ENCODE results near the gene AGAP1. TPM values are rescaled to one million over a fixed set of nuclear protein-coding genes. Genes with fewer than 3 reads are reported as not detected.

AGAP1 gene
- total RNA-seq, 1 experiment from 2014 or later: 25.8 TPM

GRCh38 chr2:235730115-235730514, 236.3 kb downstream of the AGAP1 start:
- DNase-seq: no peak
- no peak overlapping the region for H2BK20ac ChIP-seq (ENCODE audit: low read depth, low read length, poor library complexity, severe bottlenecking)
- no peak overlapping the region for H2AFZ ChIP-seq (ENCODE audit: low read length)
- WGBS (ENCODE audit: extremely low coverage, insufficient read length, low lambda C conversion rate): no CpG with 5 or more reads among the region's 7 CpGs
- H3K79me2 ChIP-seq (ENCODE audit: insufficient read depth, low read length): no peaks in the 10 kb centered on the region
- H4K91ac ChIP-seq (ENCODE audit: insufficient read length, low read depth, low read length): no peak overlapping the region
- H3K27me3 Mint-ChIP-seq (ENCODE audit: low read depth): no peaks in the 10 kb centered on the region
- H4K20me1 ChIP-seq (ENCODE audit: control insufficient read depth, insufficient read depth, insufficient read length): no peaks in the 10 kb centered on the region
- no peak overlapping the region for H3K9ac ChIP-seq (ENCODE audit: extremely low read depth, insufficient read length, low read length)
- no peaks in the 10 kb centered on the region for H3K79me1 ChIP-seq (ENCODE audit: insufficient read depth, low read depth, low read length, poor library complexity, severe bottlenecking)
- no peak overlapping the region for H3K4me2 ChIP-seq (ENCODE audit: insufficient read depth, insufficient read length, low read length)
- no peak overlapping the region for H4K5ac ChIP-seq (ENCODE audit: insufficient read length, low read depth, low read length)
- H3T11ph ChIP-seq (ENCODE audit: low read length): no peak overlapping the region
- peaks cover 34 to 38% of the 10 kb centered on the region in 2 experiments for H3K4me1 Mint-ChIP-seq
- no peak overlapping the region for H4K8ac ChIP-seq (replicated peaks; ENCODE audit: insufficient read length, low read depth, low read length)
- no peaks in the 10 kb centered on the region for H3K23me2 ChIP-seq (ENCODE audit: insufficient read length, low read depth, low read length, poor library complexity, severe bottlenecking)
- H3K27ac ChIP-seq (ENCODE audit: insufficient read length, low read depth, low read length): no peak overlapping the region
- H3K9me3 Mint-ChIP-seq: no peaks in the 10 kb centered on the region
- no peak overlapping the region for H3K27ac Mint-ChIP-seq
- no peak overlapping the region for H3K4ac ChIP-seq (ENCODE audit: low read depth, low read length)
- H2BK12ac ChIP-seq (ENCODE audit: insufficient read length, low read depth, low read length): no peak overlapping the region
- H3K4me3 Mint-ChIP-seq: no peak overlapping the region
- no peak overlapping the region for H2BK5ac ChIP-seq (ENCODE audit: insufficient read length, low read length)
- no peak overlapping the region for H2BK120ac ChIP-seq (ENCODE audit: low read depth, low read length, poor library complexity, severe bottlenecking)
- TF ChIP-seq CTCF (conservative IDR thresholded peaks at IDR 0.05): no peak
- no peak overlapping the region for H3K14ac ChIP-seq (ENCODE audit: insufficient read depth, low read length)
- peaks cover 0 to 3% (median 0%) of the 10 kb centered on the region in 3 experiments; a peak in 4 of 7 replicates for H3K36me3 Mint-ChIP-seq (ENCODE audit: insufficient read depth in 1 of 3, low read depth in 3 of 3)
- no peaks in the 10 kb centered on the region for H3K9me3 ChIP-seq (ENCODE audit: control insufficient read depth, low read depth, low read length)
- no peak overlapping the region for H3K23ac ChIP-seq (ENCODE audit: insufficient read length, low read depth, low read length)
- H3K27me3 ChIP-seq (ENCODE audit: insufficient read depth, low read length): no peaks in the 10 kb centered on the region
- H3K18ac ChIP-seq (ENCODE audit: insufficient read length, low read depth, low read length): no peak overlapping the region
- H3K56ac ChIP-seq (ENCODE audit: insufficient read length, low read depth, low read length): no peak overlapping the region
- peaks cover 2% of the 10 kb centered on the region; the same call in 1 of the 2 replicates for H3K4me1 ChIP-seq (ENCODE audit: insufficient read depth, low read length)
- H2AK5ac ChIP-seq (ENCODE audit: insufficient read length, low read length): no peak overlapping the region
- no peak overlapping the region for H2BK15ac ChIP-seq (ENCODE audit: low read depth, low read length)

Data from H9 (cell line).